ES-I3 (cell line): ENCODE data around the gene KLHDC4.

Experiments used
- H3K36me3 ChIP-seq: 2 replicates; pipeline ENCODE4 v1.6.1; 2013; ENCODE audit warnings: mild to moderate bottlenecking, low read length, control low read depth, moderate library complexity; ENCODE audit not compliant: insufficient read depth
- H3K4me1 ChIP-seq: 2 replicates; pipeline ENCODE4 v1.6.1; 2013; ENCODE audit warnings: mild to moderate bottlenecking, control low read depth, low read length; ENCODE audit not compliant: insufficient read depth
- H3K9ac ChIP-seq: 2 replicates; pipeline ENCODE4 v1.6.1; 2013; ENCODE audit warnings: low read depth, mild to moderate bottlenecking, low read length, moderate library complexity
- H3K9me3 ChIP-seq: 2 replicates; pipeline ENCODE4 v1.6.1; 2013; ENCODE audit warnings: mild to moderate bottlenecking, low read length, moderate library complexity; ENCODE audit not compliant: control insufficient read depth, insufficient read depth

KLHDC4 gene

DNA sequence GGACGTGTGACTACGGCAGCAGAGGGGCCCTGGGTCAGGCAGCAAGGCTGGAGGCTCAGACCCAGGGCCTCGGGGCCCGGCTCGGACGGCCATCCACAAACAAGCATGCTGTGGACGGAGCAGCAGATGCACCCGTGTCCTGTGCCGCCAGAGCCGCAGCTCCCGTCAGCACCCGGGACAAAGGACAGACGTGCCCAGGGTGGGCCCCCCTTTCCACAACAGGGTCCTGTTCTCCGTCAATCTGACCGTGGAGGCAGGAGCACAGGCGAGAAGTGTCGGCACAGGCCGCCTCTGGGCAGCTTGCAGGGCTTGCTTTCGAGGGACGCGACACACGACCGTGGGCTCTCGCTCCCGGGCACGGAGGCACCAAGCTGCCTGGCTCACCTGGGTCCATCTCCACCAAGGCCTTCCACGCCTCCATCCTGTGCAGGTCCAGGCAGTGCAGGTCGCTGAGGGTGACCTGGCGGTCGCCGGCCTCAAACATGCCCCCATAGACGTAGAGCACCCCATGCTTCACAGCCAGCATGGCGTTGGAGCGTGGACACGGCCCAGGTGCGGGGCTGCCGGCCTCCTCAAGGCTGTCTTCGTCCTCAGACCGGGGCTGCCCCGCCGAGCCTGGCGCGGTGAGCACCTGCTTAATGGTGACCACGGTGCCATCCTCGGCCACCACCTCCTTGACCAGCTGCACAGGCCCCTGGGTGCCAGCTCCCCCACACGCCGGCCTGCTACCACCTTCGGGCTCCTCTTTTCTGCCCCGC is 56.7 kb downstream of the KLHDC4 start:
- Histone ChIP-seq H3K36me3 (peaks cover 13% of the 10 kb centered on the region), H3K4me1 (peaks cover 6% of the 10 kb centered on the region)

DNA sequence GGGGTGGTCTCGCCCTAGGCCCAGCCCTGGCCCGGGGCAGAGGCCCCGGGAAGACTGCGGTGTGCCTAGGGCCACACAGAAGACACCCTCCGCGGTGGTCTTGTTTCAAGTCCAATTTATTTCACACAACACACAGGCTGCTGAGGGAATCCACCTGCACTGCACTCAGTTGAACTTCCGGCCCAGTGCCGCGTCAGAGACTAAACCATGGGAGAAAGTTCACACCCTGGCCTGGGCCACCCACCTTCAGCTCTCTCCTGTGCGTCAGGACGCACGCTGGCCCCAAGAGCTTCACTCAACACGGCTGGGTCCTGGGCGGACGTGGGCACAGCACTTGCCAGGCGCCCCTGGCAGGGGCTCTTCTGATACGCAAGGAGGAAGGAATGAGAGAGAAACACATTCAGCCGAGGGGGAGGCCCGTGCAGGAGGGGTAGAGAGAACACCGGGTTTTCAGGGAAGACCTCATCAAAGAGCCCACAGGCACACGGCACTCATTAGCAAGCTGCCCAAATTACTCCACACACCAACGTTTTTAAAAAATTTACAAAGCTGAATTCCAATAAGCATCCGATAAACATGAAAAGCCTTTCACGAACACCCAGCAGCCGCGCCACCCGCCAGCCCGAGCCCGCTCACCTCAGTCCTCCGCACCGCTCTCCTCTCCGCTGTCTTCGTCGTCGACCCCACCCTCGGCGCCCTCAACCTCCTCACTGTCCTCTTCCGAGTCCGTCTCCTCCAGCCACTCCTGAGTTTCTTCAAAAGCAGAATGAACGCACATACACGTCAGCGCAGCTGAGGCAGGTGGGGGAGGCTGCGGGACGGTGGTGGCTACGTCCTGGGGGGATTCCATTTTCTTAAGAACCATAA is 57.8 kb downstream of the KLHDC4 start:
- Histone ChIP-seq H3K4me1 (peaks cover 6% of the 10 kb centered on the region), H3K9ac (no peak overlapping the region), H3K9me3 (no peaks in the 10 kb centered on the region), H3K36me3 (peaks cover 13% of the 10 kb centered on the region)

More for the DNA sequence above, 56.7 kb downstream of the KLHDC4 start:
- Histone ChIP-seq H3K9ac (no peak overlapping the region), H3K9me3 (no peaks in the 10 kb centered on the region)

DNA sequence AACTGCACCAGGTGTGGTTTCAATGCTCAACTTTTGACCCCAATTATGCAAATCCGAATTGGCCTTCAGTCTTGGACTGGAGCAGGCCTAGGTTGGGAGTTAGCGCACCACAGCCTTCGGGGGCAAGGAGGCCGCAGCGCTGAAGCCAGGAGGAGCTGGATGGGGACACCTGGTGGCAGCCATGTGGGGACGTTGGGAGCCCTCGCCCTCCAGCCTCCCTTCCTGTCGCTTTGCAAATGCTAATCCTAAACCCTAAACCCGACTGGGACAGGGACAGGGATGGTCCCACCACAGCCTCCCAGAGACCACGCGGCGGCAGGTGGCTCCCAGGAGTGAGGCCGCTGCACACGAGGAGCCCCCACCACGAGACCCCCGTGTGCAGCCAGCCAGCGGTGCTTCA is 58.7 kb downstream of the KLHDC4 start:
- no peaks in the 10 kb centered on the region for H3K9me3 ChIP-seq
- H3K4me1 ChIP-seq, result peaks cover 6% of the 10 kb centered on the region
- no peak overlapping the region for H3K9ac ChIP-seq
- peaks cover 17% of the 10 kb centered on the region for H3K36me3 ChIP-seq

- peaks cover 15% of the 10 kb centered on the region for H3K36me3 ChIP-seq
- no peaks in the 10 kb centered on the region for H3K9me3 ChIP-seq
- H3K9ac ChIP-seq, result no peak overlapping the region
- peaks cover 6% of the 10 kb centered on the region for H3K4me1 ChIP-seq
These were observed 59.3 kb downstream of the KLHDC4 start for GRCh38 chr16:87706278-87707000.

GRCh38 chr16:87705771-87706277 is 60.0 kb downstream of the KLHDC4 start:
- no peak overlapping the region for H3K9ac ChIP-seq
- peaks cover 6% of the 10 kb centered on the region for H3K4me1 ChIP-seq
- peaks cover 11% of the 10 kb centered on the region for H3K36me3 ChIP-seq

GRCh38 chr16:87704754-87705353 is 60.9 kb downstream of the KLHDC4 start:
- Histone ChIP-seq H3K36me3 (peaks cover 7% of the 10 kb centered on the region), H3K4me1 (peaks cover 6% of the 10 kb centered on the region), H3K9me3 (no peaks in the 10 kb centered on the region), H3K9ac (no peak overlapping the region)

More at GRCh38 chr16:87705771-87706277, 60.0 kb downstream of the KLHDC4 start:
- no peaks in the 10 kb centered on the region for H3K9me3 ChIP-seq

GRCh38 chr16:87703835-87704375 is 61.9 kb downstream of the KLHDC4 start:
- Histone ChIP-seq H3K9me3 (no peaks in the 10 kb centered on the region), H3K9ac (no peak overlapping the region), H3K36me3 (peaks cover 8% of the 10 kb centered on the region), H3K4me1 (peaks cover 6% of the 10 kb centered on the region)

GRCh38 chr16:87703071-87703470 is 62.7 kb downstream of the KLHDC4 start:
- H3K4me1 ChIP-seq, result peaks cover 6% of the 10 kb centered on the region
- no peaks in the 10 kb centered on the region for H3K9me3 ChIP-seq
- H3K9ac ChIP-seq, result no peak overlapping the region
- H3K36me3 ChIP-seq, result peaks cover 8% of the 10 kb centered on the region

- H3K9me3 ChIP-seq, result no peaks in the 10 kb centered on the region
- H3K36me3 ChIP-seq, result peaks cover 8% of the 10 kb centered on the region
- H3K4me1 ChIP-seq, result peaks cover 6% of the 10 kb centered on the region
- no peak overlapping the region for H3K9ac ChIP-seq
These were observed 63.4 kb downstream of the KLHDC4 start for GRCh38 chr16:87702325-87702811.

DNA sequence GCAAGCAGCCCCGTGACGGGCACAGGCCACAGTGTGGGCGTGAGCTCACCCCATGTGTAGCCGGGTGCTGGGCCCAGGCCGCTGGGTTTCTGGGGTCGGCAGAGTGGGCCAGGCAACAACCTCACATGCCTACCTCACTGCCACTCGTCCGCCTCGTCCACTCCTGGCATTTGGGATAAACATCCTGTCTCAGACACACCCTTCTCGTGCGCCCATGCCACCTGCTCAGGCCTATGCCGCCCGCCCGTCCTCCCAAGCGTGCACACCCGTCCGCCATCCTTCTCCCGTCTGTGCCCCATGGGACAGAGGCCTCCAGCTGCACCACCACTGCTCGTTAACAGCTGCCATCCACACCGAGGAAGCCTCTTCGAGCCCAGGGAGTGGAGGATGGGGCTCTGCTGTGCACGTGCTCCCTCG is 64.3 kb downstream of the KLHDC4 start:
- Histone ChIP-seq H3K9ac (no peak overlapping the region), H3K9me3 (no peaks in the 10 kb centered on the region), H3K4me1 (peaks cover 4% of the 10 kb centered on the region), H3K36me3 (peaks cover 8% of the 10 kb centered on the region)

DNA sequence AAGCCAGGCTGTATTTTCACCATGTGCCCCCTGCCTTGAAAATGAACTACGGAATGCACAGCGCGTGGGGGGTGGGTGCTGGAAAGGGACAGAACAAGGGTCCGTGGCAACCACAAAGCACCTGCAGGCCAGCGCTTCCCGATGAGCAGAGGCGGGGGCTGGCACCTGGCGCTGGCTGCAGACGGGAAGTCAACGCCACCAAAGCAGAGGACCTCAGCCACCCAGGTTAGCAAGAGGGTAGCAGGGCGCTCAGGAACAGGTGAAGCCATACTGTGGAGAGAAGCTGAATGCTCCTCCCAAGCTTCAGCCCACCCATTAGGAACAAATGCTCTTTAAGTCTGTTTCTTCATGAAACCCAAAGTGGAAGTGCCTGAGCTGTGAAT is 64.7 kb downstream of the KLHDC4 start:
- Histone ChIP-seq H3K36me3 (peaks cover 8% of the 10 kb centered on the region), H3K9ac (no peak overlapping the region), H3K9me3 (no peaks in the 10 kb centered on the region), H3K4me1 (no peaks in the 10 kb centered on the region)

DNA sequence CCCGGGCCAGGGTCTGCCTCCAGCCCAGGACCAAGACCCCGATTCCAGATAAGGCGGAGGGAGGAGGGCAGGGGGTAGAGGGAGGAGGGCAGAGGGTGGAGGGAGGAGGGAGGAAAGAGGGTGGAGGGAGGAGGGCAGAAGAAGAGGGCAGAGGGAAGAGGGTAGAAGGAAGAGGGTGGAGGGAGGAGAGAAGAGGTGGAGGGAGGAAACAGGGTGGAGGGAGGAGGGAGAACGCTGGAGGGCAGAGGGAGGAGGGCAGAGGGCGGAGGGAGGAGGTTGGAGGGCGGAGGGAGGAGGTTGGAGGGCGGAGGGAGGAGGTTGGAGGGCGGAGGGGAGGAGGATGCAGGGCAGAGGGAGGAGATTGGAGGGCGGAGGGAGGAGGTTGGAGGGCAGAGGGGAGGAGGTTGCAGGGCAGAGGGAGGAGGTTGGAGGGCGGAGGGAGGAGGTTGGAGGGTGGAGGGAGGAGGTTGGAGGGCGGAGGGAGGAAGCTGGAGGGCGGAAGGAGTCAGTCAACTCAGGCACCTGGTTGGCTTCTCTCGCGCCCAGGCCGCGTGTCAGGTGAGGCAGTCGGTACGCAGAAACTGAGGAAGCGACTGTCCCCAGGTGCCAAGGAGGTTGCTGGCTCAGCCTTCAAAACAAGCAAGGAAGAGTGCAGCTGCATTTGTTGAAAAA is 65.2 kb downstream of the KLHDC4 start:
- no peaks in the 10 kb centered on the region for H3K4me1 ChIP-seq
- H3K36me3 ChIP-seq, result peaks cover 8% of the 10 kb centered on the region
- H3K9me3 ChIP-seq, result no peaks in the 10 kb centered on the region
- H3K9ac ChIP-seq, result no peak overlapping the region

DNA sequence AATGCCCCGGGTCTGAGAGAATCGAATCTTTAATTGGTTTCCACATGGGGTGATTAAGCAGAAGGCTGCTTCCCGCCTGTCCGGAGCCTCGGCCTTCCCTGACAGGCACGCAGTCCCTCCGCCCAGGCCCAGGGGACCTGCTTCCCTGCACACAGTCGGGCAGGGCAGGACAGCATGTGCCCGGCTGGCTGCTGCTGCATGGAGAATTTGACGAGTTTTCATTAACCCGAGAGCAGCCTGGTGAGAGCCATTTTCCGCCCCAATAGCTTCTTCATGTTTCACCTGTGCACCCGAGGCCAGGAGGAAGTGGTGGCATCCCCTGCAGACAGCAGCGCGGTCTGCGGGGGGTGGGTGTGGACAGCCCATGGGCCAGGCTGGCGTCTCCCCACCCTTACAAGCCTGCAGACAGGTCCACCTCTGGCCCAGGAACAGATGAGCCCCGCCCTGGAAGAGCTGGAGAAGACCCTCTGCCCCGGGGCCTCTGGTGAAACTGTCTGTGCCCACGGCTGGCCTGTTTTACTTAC is 67.0 kb downstream of the KLHDC4 start:
- Histone ChIP-seq H3K36me3 (peaks cover 8% of the 10 kb centered on the region), H3K9ac (no peak overlapping the region), H3K9me3 (no peaks in the 10 kb centered on the region), H3K4me1 (no peaks in the 10 kb centered on the region)
